SW480 (cell line): Measurements from ENCODE around the gene SLC6A7.

ENCODE experiments used
- DNase-seq: peaks from one replicate; pipeline ENCODE4 v3.0.0-alpha.2; 2016; ENCODE audit warnings: low spot score

SLC6A7 gene

GRCh38 chr5:150155258-150156026, 34.4 kb upstream of the SLC6A7 start, which contains the start of gene PDGFRB:
TSS of gene PDGFRB (minus strand) at chr5:150155845. CDS start at chr5:150137047, 18,798 bp downstream.
- no peak for DNase-seq

GRCh38 chr5:150156027-150156368, 33.9 kb upstream of the SLC6A7 start:
- no peak for DNase-seq

GRCh38 chr5:150156540-150156939, 33.3 kb upstream of the SLC6A7 start:
- DNase-seq = no peak

DNA sequence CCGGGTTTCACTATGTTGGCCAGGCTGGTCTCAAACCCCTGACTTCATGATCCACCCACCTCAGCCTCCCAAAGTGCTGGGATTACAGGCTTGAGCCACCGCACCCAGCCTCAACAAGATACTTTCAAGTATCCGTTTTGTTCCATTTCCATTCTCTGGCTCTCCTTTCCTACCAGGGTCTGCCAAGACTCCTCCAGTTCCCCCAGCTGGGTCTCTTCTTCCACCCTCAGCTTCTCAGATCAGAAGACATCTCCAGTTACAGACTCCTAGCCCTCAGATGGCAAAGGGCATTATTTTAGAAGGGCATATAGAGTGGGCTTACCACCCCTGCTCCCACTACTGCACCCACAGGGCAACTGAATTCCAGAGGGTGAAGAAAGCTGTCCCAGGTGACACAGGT, 32.7 kb upstream of the SLC6A7 start:
- DNase-seq = no peak

GRCh38 chr5:150158170-150158949, 31.5 kb upstream of the SLC6A7 start:
- no peak for DNase-seq

DNA sequence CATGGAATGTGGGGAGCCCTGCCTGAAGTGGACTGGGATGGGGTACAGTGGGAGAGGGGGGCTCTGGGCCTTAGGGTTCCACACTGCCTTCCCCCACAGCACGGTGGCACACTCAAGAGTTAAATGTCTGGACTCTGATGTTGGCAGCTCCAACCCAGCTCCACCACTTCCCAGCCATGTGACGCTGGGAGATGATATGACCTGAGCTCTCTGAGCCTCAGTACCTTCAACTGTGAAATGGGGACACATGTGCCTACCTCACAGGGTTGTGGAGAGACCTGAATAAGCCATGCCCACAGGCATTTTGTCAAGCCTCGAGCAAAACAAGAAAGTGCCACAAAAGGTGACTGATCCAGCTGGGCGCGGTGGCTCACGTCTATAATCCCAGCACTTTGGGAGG, 30.8 kb upstream of the SLC6A7 start:
- no peak for DNase-seq

GRCh38 chr5:150159741-150160179, 30.1 kb upstream of the SLC6A7 start:
- no peak for DNase-seq

DNA sequence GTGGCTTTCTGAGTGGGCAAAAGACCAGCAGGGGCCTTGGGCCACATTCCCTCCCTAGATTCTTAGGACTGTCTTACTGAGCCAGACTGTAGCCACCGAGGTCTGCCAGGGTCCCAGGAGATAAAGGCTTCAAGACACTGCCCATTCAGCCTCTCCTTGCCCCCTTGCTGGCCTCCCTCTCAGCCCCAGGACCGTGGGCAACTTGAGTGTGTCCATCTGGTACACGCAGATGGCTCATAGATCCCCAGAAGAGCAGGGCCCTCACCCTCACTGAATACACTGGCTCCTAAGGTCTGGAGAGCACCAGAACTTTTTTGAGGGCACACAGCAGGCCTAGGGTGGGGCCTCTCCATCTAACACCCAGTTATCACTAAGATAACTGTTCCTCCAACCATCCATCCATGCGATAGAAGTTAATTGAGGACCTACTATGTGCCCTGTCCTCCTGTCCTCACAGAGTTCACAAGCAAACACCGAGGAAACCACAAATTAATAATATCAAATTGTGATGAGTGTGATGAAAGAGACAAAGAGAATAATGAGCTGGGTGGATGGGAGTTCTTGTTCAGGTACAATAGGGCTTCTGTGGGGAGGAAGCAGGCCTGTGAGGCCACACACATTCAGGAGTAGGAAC, 29.3 kb upstream of the SLC6A7 start:
- no peak for DNase-seq

- DNase-seq = peak; percentile 71
Observed at GRCh38 chr5:150161242-150162141, 28.4 kb upstream of the SLC6A7 start.

- DNase-seq = no peak
Observed at GRCh38 chr5:150162142-150162513, 27.7 kb upstream of the SLC6A7 start.

DNA sequence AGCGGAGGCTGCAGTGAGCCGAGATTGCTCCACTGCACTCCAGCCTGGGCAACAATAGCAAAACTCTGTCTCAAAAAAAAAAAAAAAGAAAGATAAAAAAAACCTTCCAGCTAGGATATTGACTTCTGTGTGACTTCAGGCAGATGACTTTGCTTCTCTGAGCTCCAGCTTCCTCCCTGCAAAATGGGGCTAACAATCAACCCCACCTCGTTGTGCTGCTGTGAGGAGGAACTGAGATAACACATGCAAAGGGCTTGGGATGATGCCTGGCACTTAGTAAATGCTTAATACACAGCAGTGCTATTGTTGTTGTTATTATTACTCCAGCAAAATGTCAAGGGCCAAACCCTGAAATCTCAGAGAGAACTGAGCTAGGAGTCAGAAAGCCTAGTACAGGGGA, 26.8 kb upstream of the SLC6A7 start:
- DNase-seq = no peak

DNA sequence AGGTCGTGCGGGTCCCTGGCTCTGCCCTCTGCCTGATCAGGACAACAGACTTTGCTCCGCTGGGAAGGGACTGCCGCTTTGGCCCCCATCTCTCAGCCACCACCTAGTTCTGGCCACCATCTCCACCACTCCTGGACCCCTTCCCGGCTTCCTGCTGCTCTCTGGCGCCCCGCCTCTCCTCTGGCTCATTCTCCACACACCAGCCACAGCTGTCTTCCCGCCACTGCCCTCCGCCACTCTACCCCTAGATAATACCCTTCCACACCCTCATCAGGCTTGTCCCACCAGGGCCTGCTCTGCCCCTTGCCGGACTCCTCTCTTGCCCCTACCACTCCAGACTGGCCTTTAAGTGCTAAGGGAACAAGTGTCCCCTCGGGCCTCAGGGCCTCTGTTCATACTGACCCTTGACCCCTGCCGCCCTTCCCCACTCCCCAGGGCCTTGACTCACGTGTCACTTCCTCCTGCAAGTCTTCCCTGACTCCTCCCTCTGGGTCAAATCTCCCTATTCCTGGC, 26.3 kb upstream of the SLC6A7 start:
- DNase-seq = no peak

DNA sequence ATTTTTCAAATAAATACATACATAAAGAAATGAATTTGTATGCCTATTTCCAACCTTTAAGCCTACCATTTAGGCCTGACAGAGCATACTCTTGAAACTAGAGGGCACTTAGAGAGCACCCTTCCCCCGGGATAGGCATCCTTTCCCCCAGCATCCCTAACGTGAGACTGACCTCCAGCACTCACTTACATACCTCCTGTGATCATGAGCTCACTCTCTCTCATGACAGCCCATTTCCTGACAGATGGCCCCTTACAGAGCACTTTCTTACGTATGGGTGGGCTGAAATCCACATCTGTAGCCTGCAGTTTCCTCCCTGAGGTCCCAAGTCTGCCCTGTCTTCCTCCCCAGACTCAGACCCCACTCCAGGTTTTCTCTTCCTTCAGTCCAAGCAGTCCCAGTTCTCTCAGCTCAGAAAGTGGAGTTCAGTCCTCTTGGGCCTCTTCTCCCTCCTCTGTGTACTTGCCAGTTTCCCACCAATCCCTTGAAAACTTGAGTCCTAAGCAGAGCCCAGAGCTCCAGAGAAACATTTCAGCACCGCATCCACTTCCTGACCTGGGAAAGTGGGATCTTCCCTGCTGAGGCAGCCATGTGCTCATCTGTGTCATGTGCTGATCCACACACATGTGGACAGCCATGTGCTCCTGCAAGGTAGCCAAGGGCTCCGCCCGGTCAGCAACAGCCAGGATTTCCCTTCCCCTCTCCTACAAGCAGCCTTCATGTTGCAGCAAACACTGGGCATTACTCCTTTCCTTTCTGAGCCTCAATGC, 25.5 kb upstream of the SLC6A7 start:
- no peak for DNase-seq

DNA sequence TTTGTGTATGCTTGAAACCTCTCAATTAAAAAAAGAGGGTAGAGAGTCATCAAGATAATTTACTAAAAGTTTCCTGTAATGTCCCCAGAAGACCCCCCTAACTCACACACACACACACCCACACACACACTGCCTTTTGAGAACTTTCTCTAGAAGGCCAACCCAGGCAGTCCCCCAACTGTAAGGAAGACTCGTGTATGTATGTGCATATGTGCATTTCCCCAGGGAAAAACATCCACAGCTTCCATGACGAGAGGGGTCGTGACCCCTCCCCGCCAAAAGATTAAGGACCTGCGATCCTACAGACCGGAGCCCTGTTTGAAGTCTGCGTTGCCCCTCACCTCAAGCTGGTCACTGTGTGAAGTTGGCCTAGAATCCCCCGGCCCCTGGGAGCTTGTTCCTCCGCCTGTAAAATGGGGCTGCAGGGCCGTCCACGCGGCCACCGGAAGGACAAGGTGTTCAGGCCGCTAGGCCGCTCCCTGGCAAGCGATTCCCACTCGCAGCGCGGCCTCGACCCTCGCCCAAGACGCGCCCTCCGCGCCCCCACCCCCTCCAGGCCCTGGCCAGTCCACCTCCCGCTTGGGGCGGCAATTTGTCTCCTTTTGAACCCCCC, 23.7 kb upstream of the SLC6A7 start:
- no peak for DNase-seq

DNA sequence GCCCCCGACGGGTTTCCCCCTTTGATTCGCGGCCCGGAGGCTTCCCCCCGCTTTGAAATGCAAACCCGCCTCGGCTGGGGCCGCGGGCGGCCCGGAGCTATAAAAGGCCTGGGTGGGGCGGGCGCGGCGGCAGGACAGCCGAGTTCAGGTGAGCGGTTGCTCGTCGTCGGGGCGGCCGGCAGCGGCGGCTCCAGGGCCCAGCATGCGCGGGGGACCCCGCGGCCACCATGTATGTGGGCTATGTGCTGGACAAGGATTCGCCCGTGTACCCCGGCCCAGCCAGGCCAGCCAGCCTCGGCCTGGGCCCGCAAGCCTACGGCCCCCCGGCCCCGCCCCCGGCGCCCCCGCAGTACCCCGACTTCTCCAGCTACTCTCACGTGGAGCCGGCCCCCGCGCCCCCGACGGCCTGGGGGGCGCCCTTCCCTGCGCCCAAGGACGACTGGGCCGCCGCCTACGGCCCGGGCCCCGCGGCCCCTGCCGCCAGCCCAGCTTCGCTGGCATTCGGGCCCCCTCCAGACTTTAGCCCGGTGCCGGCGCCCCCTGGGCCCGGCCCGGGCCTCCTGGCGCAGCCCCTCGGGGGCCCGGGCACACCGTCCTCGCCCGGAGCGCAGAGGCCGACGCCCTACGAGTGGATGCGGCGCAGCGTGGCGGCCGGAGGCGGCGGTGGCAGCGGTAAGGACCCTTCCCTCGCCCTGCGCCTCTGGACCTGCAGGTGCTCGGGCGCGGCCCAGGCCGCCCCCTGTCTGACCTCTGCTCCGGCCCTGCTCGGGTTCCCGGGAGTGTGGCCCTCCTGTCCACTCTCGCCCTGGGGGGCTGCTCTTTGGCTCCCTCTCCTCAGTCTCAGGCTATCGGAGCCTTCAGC, 23.0 kb upstream of the SLC6A7 start, which contains the start of gene CDX1:
CDX1 (plus strand) TSS at position 129 of the 862 bp plus-strand sequence; CDS start at position 228, 99 bp downstream.
- DNase-seq = no peak

GRCh38 chr5:150167512-150167850, 22.4 kb upstream of the SLC6A7 start:
- no peak for DNase-seq

DNA sequence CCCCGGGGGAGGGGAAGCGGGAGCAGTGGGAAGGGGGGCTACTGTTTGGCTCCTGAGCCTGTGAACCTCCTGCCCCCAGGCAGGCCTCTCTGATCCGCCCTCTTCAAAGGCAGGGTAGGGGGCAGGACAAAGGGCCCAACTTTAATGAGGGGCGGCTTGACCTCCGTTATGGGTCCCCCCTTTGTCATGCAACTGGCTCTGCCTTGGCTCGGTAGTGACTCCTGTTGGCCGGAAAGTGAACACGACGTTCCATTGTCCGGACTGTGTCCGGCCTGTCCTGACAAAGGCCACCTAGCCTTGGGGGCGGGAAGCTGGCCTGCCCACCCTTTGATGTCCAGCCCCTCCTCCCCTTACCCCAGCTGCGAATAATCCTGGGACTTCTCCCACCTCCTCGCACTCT, 22.0 kb upstream of the SLC6A7 start:
- DNase-seq = no peak

- no peak for DNase-seq
Observed at GRCh38 chr5:150168864-150169263, 21.0 kb upstream of the SLC6A7 start.

GRCh38 chr5:150172145-150172544, 17.7 kb upstream of the SLC6A7 start:
- no peak for DNase-seq

- no peak for DNase-seq
Observed at GRCh38 chr5:150172556-150172955, 17.3 kb upstream of the SLC6A7 start.
